Coronary artery (tissue), 2 donors: ENCODE measurements around the gene ZNF511.

Source experiments
- DNase-seq: peaks from one replicate; pipeline ENCODE4 v3.0.0-alpha.2; 2017; ENCODE audit warnings: low spot score
- H3K27ac ChIP-seq, 2 donors: fragments of 200-600 bp; sonication (generic); one replicate each; pipeline ENCODE4 v1.5.1; 2016 to 2019
- H3K4me3 ChIP-seq: fragments of 200-600 bp; sonication (generic); 2 replicates; pipeline ENCODE4 v1.5.1; 2016; ENCODE audit warnings: mild to moderate bottlenecking, moderate library complexity
- TF ChIP-seq, protein P1 (sequence below): fragments of 200-600 bp; sonication (generic); IDR thresholded peaks from one replicate; pipeline ENCODE4 v1.5.1; 2019; ENCODE audit warnings: antibody characterized with exemption

Gene ZNF511

DNA sequence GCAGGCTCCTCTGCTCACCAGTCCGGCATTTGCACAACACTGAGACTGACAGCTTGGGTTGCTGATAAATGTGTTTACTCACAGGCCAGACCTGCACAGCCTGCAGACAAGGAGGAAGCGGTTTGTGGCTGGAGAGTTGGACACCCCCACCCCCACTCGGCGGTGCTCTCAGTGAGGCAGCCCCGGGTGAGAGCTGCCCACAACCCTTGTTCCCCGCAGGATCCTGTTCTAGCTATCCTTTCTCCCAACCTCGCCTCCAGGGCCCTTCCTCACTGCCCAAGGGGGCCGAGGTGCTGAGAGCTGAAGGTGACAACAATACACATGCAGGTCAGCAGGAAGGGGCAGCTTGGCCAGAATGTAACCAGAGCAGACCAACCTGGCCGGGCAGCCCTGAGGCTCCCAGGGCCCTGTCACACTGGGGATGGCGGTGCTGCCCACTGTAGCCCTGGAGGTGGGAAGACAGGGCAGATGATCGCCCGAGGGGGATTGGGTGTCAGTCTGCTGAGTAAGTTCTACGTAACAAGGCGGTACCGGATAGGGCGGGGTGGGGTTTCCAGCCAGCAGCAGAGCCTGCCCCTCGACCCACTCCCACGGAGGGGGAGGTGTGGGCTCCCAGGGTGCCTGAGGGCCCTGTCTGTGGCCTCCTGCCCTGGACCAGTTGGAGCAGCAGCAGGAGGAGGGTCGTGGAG is 30.0 kb upstream of the ZNF511 start:
- no peak for DNase-seq
- TF ChIP-seq, protein P1, sequence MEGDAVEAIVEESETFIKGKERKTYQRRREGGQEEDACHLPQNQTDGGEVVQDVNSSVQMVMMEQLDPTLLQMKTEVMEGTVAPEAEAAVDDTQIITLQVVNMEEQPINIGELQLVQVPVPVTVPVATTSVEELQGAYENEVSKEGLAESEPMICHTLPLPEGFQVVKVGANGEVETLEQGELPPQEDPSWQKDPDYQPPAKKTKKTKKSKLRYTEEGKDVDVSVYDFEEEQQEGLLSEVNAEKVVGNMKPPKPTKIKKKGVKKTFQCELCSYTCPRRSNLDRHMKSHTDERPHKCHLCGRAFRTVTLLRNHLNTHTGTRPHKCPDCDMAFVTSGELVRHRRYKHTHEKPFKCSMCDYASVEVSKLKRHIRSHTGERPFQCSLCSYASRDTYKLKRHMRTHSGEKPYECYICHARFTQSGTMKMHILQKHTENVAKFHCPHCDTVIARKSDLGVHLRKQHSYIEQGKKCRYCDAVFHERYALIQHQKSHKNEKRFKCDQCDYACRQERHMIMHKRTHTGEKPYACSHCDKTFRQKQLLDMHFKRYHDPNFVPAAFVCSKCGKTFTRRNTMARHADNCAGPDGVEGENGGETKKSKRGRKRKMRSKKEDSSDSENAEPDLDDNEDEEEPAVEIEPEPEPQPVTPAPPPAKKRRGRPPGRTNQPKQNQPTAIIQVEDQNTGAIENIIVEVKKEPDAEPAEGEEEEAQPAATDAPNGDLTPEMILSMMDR = no peak
- H3K4me3 ChIP-seq = no peak overlapping the region
- H3K27ac ChIP-seq = peak overlapping the region in 1 of 2 donors; percentile 22

- Histone ChIP-seq H3K27ac (no peak overlapping the region), H3K4me3 (no peak overlapping the region)
- TF ChIP-seq, protein P1 = no peak
- DNase-seq = no peak
Observed at GRCh38 chr10:133279326-133280226, 29.1 kb upstream of the ZNF511 start.

- no peak for DNase-seq
- TF ChIP-seq, protein P1 = no peak
- Histone ChIP-seq H3K27ac (no peak overlapping the region), H3K4me3 (no peak overlapping the region)
Observed at GRCh38 chr10:133280391-133281059, 28.2 kb upstream of the ZNF511 start.

DNA sequence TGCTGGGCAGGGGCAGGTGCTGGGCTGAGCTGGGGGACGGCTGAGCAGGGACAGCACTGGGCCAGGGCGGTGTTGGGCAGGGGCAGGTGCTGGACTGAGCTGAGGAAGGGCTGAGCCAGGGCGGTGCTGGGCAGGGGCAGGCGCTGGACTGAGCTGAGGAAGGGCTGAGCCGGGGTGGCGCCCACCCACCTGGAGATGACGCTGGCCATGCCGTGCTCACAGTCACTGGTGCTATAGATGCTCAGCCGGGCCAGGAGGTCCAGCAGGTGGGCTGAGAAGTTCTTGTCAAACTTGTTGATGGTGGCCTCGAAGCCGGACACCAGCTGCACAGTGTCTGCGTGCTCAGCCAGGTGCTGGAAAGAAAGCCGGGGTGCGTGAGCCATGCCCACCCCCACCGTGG is 27.6 kb upstream of the ZNF511 start:
- H3K27ac ChIP-seq = no peak overlapping the region
- no peak for DNase-seq
- H3K4me3 ChIP-seq = no peak overlapping the region
- TF ChIP-seq, protein P1 = no peak

DNA sequence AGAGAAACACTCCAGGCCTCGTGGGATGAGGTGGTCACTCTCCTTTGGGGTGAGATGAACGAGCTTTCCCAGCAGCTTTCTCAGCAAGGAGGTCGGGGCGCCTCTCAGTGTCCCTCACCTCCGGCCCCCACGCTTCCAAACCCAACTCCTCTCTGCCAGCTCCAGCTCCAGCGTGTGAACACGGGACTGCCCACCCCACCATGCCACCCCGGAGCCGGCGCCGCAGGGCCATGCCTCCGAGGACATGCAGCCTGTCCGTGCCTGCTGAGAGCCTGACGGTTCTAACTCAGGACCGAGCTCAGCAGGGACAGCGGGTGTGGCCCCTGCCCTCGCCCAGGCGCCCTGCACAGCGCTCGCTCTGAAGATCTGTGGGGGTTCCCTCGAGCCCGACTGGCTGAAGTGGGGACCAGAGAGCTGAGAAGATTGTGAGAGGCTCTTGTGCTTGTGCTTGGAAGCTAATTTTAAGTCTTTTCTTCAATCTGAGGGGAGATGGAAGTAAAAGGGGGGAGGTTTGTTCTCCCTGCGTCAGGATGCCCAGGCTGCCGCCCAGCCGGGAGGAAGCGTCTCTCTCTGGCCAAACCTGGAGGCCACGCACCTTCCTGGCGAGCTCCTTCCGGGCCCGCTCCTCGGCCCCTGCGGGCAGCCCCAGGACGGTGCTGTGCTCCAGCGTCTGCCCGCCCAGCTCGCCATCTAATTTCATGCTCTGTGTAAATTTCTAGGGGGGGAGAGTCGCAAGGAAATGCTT is 26.9 kb upstream of the ZNF511 start:
- no peak for DNase-seq
- TF ChIP-seq, protein P1 = no peak
- no peak overlapping the region for H3K27ac ChIP-seq
- H3K4me3 ChIP-seq = no peak overlapping the region

GRCh38 chr10:133282846-133283390 is 25.8 kb upstream of the ZNF511 start:
- no peak for DNase-seq
- H3K27ac ChIP-seq = no peak overlapping the region
- H3K4me3 ChIP-seq = no peak overlapping the region
- TF ChIP-seq, protein P1 = no peak
